ENCODE data around the gene RPP25L. TPM values are rescaled to one million over a fixed set of nuclear protein-coding genes. Genes with fewer than 3 reads are reported as not detected.

The RPP25L gene
- total and polyA plus RNA-seq, 9 of the 15 experiments (the other 6 are each of a cell fraction or from before 2014, with no cell fraction given), result 16.3 to 43.7 (median 29.0) TPM

DNA sequence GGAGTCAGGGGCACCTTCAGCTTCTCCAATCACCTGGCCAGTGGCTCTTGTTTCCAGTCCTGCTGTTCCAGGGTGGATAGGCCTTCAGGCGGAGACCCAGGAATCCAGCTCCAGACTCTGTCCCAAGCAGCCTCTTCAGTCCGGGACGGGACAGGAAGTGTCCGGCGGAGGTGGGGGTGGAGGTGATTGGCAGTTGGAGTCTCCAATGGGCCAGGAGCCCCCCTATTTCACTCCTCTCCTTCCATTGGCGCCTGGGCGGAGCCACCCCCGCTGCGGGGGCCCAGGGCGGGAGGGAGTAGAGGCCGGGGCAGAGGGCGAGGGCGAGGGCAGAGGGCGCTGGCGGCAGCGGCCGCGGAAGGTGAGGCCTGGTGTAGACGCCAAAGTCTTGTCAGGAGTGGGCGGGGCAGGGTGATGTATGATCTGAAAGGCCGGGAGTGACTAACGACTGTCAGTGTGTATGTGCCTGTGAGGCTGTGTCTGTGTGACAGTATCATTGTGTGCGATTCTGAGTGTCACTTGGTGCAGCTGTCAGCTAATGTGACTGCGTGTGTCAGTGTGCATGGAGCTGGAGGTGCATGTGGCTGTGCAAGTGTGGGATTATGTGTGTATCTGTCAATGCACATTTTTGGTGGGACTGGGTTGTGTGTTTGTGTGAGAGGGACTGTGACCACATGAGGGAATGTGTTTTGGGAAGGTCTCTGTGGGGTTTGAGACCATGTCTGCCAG is 40.1 kb upstream of the RPP25L start, which contains the start of gene IL11RA (continued):
- TF ChIP-seq, protein P1, sequence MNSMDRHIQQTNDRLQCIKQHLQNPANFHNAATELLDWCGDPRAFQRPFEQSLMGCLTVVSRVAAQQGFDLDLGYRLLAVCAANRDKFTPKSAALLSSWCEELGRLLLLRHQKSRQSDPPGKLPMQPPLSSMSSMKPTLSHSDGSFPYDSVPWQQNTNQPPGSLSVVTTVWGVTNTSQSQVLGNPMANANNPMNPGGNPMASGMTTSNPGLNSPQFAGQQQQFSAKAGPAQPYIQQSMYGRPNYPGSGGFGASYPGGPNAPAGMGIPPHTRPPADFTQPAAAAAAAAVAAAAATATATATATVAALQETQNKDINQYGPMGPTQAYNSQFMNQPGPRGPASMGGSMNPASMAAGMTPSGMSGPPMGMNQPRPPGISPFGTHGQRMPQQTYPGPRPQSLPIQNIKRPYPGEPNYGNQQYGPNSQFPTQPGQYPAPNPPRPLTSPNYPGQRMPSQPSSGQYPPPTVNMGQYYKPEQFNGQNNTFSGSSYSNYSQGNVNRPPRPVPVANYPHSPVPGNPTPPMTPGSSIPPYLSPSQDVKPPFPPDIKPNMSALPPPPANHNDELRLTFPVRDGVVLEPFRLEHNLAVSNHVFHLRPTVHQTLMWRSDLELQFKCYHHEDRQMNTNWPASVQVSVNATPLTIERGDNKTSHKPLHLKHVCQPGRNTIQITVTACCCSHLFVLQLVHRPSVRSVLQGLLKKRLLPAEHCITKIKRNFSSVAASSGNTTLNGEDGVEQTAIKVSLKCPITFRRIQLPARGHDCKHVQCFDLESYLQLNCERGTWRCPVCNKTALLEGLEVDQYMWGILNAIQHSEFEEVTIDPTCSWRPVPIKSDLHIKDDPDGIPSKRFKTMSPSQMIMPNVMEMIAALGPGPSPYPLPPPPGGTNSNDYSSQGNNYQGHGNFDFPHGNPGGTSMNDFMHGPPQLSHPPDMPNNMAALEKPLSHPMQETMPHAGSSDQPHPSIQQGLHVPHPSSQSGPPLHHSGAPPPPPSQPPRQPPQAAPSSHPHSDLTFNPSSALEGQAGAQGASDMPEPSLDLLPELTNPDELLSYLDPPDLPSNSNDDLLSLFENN (IDR thresholded peaks at IDR 0.05; ENCODE audit: low read depth in 2 of 2, low read length in 2 of 2), result no peak
- TF ChIP-seq TAF7 (tag; IDR thresholded peaks at IDR 0.05) (no peak), EWSR1 (IDR thresholded peaks at IDR 0.05; ENCODE audit: borderline replicate concordance, low read depth, partially characterized antibody) (no peak), RHOXF2B (CRISPR knock-in tag; conservative IDR thresholded peaks at IDR 0.05) (no peak), ZNF184 (CRISPR knock-in tag; IDR thresholded peaks at IDR 0.05) (no peak), RREB1 (CRISPR knock-in tag; IDR thresholded peaks at IDR 0.05) (no peak), CHCHD3 (CRISPR knock-in tag; IDR thresholded peaks at IDR 0.05) (no peak), CXXC5 (CRISPR knock-in tag; IDR thresholded peaks at IDR 0.05) (peak; percentile 46), SMARCE1 (IDR thresholded peaks at IDR 0.05) (0 out of 2 replicates have a peak, but pooled peaks have one; percentile 35), SNIP1 (IDR thresholded peaks at IDR 0.05; ENCODE audit: low read depth) (no peak), GABPB2 (CRISPR knock-in tag; conservative IDR thresholded peaks at IDR 0.05) (no peak), DLX4 (CRISPR knock-in tag; IDR thresholded peaks at IDR 0.05) (no peak), EP400 (IDR thresholded peaks at IDR 0.05) (no peak)
- TF ChIP-seq, protein P2, sequence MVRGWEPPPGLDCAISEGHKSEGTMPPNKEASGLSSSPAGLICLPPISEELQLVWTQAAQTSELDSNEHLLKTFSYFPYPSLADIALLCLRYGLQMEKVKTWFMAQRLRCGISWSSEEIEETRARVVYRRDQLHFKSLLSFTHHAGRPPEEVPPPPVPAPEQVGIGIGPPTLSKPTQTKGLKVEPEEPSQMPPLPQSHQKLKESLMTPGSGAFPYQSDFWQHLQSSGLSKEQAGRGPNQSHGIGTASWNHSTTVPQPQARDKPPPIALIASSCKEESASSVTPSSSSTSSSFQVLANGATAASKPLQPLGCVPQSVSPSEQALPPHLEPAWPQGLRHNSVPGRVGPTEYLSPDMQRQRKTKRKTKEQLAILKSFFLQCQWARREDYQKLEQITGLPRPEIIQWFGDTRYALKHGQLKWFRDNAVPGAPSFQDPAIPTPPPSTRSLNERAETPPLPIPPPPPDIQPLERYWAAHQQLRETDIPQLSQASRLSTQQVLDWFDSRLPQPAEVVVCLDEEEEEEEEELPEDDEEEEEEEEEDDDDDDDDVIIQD (CRISPR knock-in tag; IDR thresholded peaks at IDR 0.05), result no peak
- TF ChIP-seq, protein P3, sequence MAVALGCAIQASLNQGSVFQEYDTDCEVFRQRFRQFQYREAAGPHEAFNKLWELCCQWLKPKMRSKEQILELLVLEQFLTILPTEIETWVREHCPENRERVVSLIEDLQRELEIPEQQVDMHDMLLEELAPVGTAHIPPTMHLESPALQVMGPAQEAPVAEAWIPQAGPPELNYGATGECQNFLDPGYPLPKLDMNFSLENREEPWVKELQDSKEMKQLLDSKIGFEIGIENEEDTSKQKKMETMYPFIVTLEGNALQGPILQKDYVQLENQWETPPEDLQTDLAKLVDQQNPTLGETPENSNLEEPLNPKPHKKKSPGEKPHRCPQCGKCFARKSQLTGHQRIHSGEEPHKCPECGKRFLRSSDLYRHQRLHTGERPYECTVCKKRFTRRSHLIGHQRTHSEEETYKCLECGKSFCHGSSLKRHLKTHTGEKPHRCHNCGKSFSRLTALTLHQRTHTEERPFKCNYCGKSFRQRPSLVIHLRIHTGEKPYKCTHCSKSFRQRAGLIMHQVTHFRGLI (CRISPR knock-in tag; IDR thresholded peaks at IDR 0.05), result no peak

All from K562 (cell line).